ENCODE results near the gene FNBP1. TPM values are rescaled to one million over a fixed set of nuclear protein-coding genes. Genes with fewer than 3 reads are reported as not detected.

FNBP1 gene
- total and polyA plus RNA-seq, 2 donors (not counting 1 experiment from before 2014, with no cell fraction given) = 42.9 to 318 TPM

GRCh38 chr9:129880654-129881546, 162.1 kb downstream of the FNBP1 start:
- Mint-ChIP-seq H3K4me1 (peaks cover 26% of the 10 kb centered on the region), H3K9me3 (ENCODE audit: insufficient read depth) (no peaks in the 10 kb centered on the region), H3K27ac (no peak overlapping the region), H3K27me3 (no peaks in the 10 kb centered on the region), H3K4me3 (no peak overlapping the region)
- DNase-seq (no peak), ATAC-seq (ENCODE audit: low read depth) (no peak)
- no peak overlapping the region for H3K27ac ChIP-seq (ENCODE audit: low read length in 2 of 2)
- H3K9ac ChIP-seq (ENCODE audit: low read length) = no peak overlapping the region
- no peaks in the 10 kb centered on the region for H3K27me3 ChIP-seq (replicated peaks in 1 of 4; ENCODE audit: control extremely low read depth in 1 of 4, control insufficient read depth in 3 of 4, insufficient read depth in 4 of 4, low read length in 3 of 4)
- H3K4me1 ChIP-seq (ENCODE audit: control insufficient read depth in 2 of 2, insufficient read depth in 2 of 2, low read length in 2 of 2) = peaks cover 17 to 28% of the 10 kb centered on the region in 2 donors
- ChIA-PET POLR2A (no interaction called here), CTCF (no interaction called here)
- no peak overlapping the region for H2AFZ ChIP-seq (ENCODE audit: insufficient read depth, low read depth, low read length, poor library complexity, severe bottlenecking)
- 96% methylated on average over 27 of the region's 28 CpGs for whole genome bisulfite sequencing (ENCODE audit: insufficient coverage)
- H3K9me3 ChIP-seq (ENCODE audit: control extremely low read depth in 1 of 3, control insufficient read depth in 2 of 3, insufficient read depth in 1 of 3, low read length in 2 of 3) = no peaks in the 10 kb centered on the region
- H3K4me2 ChIP-seq (replicated peaks; ENCODE audit: low read depth, low read length, poor library complexity, severe bottlenecking) = no peak overlapping the region
- peaks cover 0 to 40% of the 10 kb centered on the region in 2 experiments for H3K36me3 ChIP-seq (replicated peaks in 1 of 2; ENCODE audit: control extremely low read depth in 1 of 2, control insufficient read depth in 1 of 2, extremely low read depth in 1 of 2, insufficient read depth in 2 of 2, low read length in 1 of 2)
- H3K4me3 ChIP-seq (ENCODE audit: control extremely low read depth in 1 of 5, extremely low read depth in 1 of 5, insufficient read depth in 1 of 5, low read depth in 2 of 5, low read length in 4 of 5) = no peak overlapping the region
- intact Hi-C loops (cut with micrococcal nuclease) = no loop called here
- H4K20me1 ChIP-seq (ENCODE audit: control insufficient read depth, insufficient read depth, low read length, poor library complexity, severe bottlenecking) = no peaks in the 10 kb centered on the region
- peaks cover 12% of the 10 kb centered on the region for H3K79me2 ChIP-seq (ENCODE audit: control insufficient read depth, insufficient read depth, low read length)
- TF ChIP-seq CTCF (IDR thresholded peaks at IDR 0.05) (no peak), EZH2 (IDR thresholded peaks at IDR 0.05; ENCODE audit: borderline replicate concordance, insufficient read depth, low read depth, low read length, poor library complexity, severe bottlenecking) (no peak)

GRCh38 chr9:129879991-129880653, 162.9 kb downstream of the FNBP1 start:
- H3K27me3 ChIP-seq (replicated peaks in 1 of 4; ENCODE audit: control extremely low read depth in 1 of 4, control insufficient read depth in 3 of 4, insufficient read depth in 4 of 4, low read length in 3 of 4) = no peaks in the 10 kb centered on the region
- DNase-seq = no peak
- H4K20me1 ChIP-seq (ENCODE audit: control insufficient read depth, insufficient read depth, low read length, poor library complexity, severe bottlenecking) = no peaks in the 10 kb centered on the region
- H3K4me1 ChIP-seq (ENCODE audit: control insufficient read depth in 2 of 2, insufficient read depth in 2 of 2, low read length in 2 of 2) = peaks cover 12 to 20% of the 10 kb centered on the region in 2 donors
- no peak overlapping the region for H3K4me3 Mint-ChIP-seq
- no peak overlapping the region for H3K27ac ChIP-seq (ENCODE audit: low read length in 2 of 2)
- H2AFZ ChIP-seq (ENCODE audit: insufficient read depth, low read depth, low read length, poor library complexity, severe bottlenecking) = no peak overlapping the region
- no peak overlapping the region for H3K27ac Mint-ChIP-seq
- H3K9ac ChIP-seq (ENCODE audit: low read length) = no peak overlapping the region
- H3K4me3 ChIP-seq (ENCODE audit: control extremely low read depth in 1 of 5, extremely low read depth in 1 of 5, insufficient read depth in 1 of 5, low read depth in 2 of 5, low read length in 4 of 5) = no peak overlapping the region
- TF ChIP-seq EZH2 (IDR thresholded peaks at IDR 0.05; ENCODE audit: borderline replicate concordance, insufficient read depth, low read depth, low read length, poor library complexity, severe bottlenecking) = no peak
- TF ChIP-seq CTCF (IDR thresholded peaks at IDR 0.05) = no peak
- peaks cover 19% of the 10 kb centered on the region for H3K4me1 Mint-ChIP-seq
- peaks cover 6% of the 10 kb centered on the region for H3K79me2 ChIP-seq (ENCODE audit: control insufficient read depth, insufficient read depth, low read length)
- H3K9me3 ChIP-seq (ENCODE audit: control extremely low read depth in 1 of 3, control insufficient read depth in 2 of 3, insufficient read depth in 1 of 3, low read length in 2 of 3) = no peaks in the 10 kb centered on the region
- no peak for ATAC-seq (ENCODE audit: low read depth)
- no peaks in the 10 kb centered on the region for H3K27me3 Mint-ChIP-seq
- H3K9me3 Mint-ChIP-seq (ENCODE audit: insufficient read depth) = no peaks in the 10 kb centered on the region
- ChIA-PET CTCF (no interaction called here), POLR2A (no interaction called here)
- peaks cover 0 to 47% of the 10 kb centered on the region in 2 experiments for H3K36me3 ChIP-seq (replicated peaks in 1 of 2; ENCODE audit: control extremely low read depth in 1 of 2, control insufficient read depth in 1 of 2, extremely low read depth in 1 of 2, insufficient read depth in 2 of 2, low read length in 1 of 2)
- WGBS (ENCODE audit: insufficient coverage) = 96% methylated on average over 31 of the region's 31 CpGs
- H3K4me2 ChIP-seq (replicated peaks; ENCODE audit: low read depth, low read length, poor library complexity, severe bottlenecking) = no peak overlapping the region
- intact Hi-C loops (cut with micrococcal nuclease) = no loop called here

Data from B cell (primary cell).